ENCODE measurements around the gene PSTPIP1.
A peak's percentile ranks its signal among the peaks of the same experiment; 100 is the strongest.

The PSTPIP1 gene

GRCh38 chr15:77075528-77075927 is 80.6 kb downstream of the PSTPIP1 start:
- no peak for DNase-seq

GRCh38 chr15:77076323-77076915 is 81.5 kb downstream of the PSTPIP1 start:
- no peak for DNase-seq

GRCh38 chr15:77081971-77082370 is 87.0 kb downstream of the PSTPIP1 start:
- no peak for DNase-seq

- DNase-seq: peak; percentile 59 to 87
Measured at GRCh38 chr15:77083381-77084160, 88.6 kb downstream of the PSTPIP1 start.

- DNase-seq: no peak
Measured at GRCh38 chr15:77084436-77084835, 89.5 kb downstream of the PSTPIP1 start.

GRCh38 chr15:77085297-77085696 is 90.4 kb downstream of the PSTPIP1 start:
- peak; percentile 64 to 84 for DNase-seq

All from inflammatory macrophage treated with lipopolysaccharide for 1 hour (primary cell).